Coronary artery (tissue), 2 donors: ENCODE results near the gene CUL9.

Source experiments
- DNase-seq: peaks from one replicate; pipeline ENCODE4 v3.0.0-alpha.2; 2017; ENCODE audit warnings: low spot score
- H3K27ac ChIP-seq, 2 donors: fragments of 200-600 bp; sonication (generic); one replicate each; pipeline ENCODE4 v1.5.1; 2016 to 2019
- H3K4me3 ChIP-seq: fragments of 200-600 bp; sonication (generic); 2 replicates; pipeline ENCODE4 v1.5.1; 2016; ENCODE audit warnings: mild to moderate bottlenecking, moderate library complexity
- CTCF ChIP-seq: fragments of 200-600 bp; sonication (generic); IDR thresholded peaks from one replicate; pipeline ENCODE4 v1.5.1; 2019; ENCODE audit warnings: antibody characterized with exemption

The CUL9 gene

DNA sequence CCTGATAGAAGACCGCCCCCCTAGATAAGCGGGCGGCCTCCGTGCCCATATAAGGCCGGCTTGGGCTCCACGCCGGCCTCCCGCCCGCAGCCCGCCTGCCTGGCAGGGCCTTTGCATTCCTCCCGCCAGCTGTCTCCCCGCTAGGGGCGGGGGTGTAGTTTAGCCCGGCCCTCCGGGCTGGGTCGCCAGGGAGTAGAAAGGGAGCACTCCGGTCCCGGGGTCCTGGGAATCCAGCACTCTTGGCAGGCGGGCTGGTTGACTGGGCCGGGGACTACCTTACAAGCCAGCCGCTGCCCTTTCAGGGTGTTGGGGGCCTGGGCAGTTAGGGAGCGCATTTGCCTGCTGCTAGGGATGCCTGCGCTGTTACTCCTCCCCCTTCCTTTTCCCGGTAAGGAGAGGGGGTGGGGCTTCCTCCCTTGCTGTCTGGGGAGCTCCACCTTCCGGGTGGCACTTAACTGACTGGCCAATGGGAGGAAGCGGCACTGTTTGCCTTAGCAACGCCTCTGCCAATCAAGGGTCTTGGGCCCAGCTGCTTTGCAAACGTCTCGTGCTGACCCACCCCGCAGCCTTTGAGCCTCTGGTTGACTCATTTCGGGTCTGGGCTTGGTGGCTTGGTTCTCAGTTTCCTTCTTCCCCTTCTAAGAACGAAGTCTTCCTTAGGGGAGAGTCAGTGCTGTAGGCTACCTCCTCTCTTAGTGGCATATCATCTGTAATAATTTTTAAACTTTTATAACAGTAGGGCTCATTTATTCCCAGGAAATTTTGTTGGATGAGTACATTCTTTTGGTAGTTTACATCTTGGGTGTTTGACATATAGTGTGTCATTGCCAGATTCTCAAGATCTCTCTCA, 7.5 kb upstream of the CUL9 start:
- peak; percentile 99 for DNase-seq
- peak overlapping the region; percentile 97 for H3K4me3 ChIP-seq
- no peak for TF ChIP-seq CTCF
- peak overlapping the region; percentile 96 to 99 for H3K27ac ChIP-seq

- no peak for DNase-seq
- Histone ChIP-seq H3K27ac (peak overlapping the region; percentile 96 to 99), H3K4me3 (no peak overlapping the region)
- TF ChIP-seq CTCF: no peak
Measured at GRCh38 chr6:43175676-43176422, 6.1 kb upstream of the CUL9 start.

DNA sequence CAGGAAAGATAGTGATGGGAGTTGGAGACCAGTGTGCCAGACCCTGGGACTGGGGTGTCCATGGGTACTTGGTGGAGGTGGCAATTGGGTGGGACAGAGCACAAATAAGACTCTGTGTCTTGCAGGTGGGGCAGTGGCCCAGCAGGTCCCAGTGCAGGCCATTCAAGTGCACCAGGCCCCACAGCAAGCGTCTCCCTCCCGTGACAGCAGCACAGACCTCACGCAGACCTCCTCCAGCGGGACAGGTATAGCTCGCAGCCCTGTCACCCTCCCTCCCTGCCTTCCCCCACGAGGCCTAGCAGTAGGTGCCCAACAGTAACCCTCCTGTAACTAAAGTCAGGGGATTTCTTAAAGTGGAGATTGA, 5.6 kb upstream of the CUL9 start:
- Histone ChIP-seq H3K4me3 (no peak overlapping the region), H3K27ac (peak overlapping the region in 1 of 2 donors; percentile 99)
- no peak for TF ChIP-seq CTCF
- DNase-seq: no peak

- no peak overlapping the region for H3K27ac ChIP-seq
- TF ChIP-seq CTCF: no peak
- DNase-seq: no peak
- H3K4me3 ChIP-seq: no peak overlapping the region
Measured at GRCh38 chr6:43178150-43178549, 3.8 kb upstream of the CUL9 start.

GRCh38 chr6:43178951-43179830, 2.8 kb upstream of the CUL9 start:
- no peak for DNase-seq
- TF ChIP-seq CTCF: no peak
- Histone ChIP-seq H3K27ac (no peak overlapping the region), H3K4me3 (no peak overlapping the region)

DNA sequence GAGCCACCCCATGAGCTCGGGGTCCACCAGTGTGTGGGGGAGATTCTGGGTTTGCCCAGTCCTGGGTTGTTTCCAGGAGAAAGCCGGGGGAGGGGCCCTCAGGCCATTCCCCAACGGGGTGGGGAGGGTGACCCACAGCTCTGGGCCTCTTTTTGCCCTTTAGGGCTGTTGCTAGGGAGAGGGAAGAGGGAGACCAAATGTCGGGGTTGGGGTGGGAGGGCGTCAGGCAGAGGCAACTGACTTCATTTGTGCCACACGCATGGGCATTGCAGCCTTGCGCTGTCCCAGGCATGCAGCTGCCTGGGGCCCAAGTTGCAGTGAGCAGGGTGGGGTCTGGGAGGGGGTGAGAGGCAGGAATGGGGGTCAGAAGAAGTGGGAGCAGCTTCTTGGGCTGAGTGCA, 1.9 kb upstream of the CUL9 start:
- no peak overlapping the region for H3K4me3 ChIP-seq
- H3K27ac ChIP-seq: no peak overlapping the region
- no peak for DNase-seq
- no peak for TF ChIP-seq CTCF
